ENCODE results near the gene NCBP1.

Gene NCBP1

GRCh38 chr9:97722331-97722730 is 88.7 kb downstream of the NCBP1 start:
- TF ChIP-seq CTCF (IDR thresholded peaks at IDR 0.05; ENCODE audit: insufficient read depth, missing control alignments), result no peak
- FAIRE-seq (no peak), DNase-seq (ENCODE audit: insufficient read length, low spot score) (no peak)

Measured in D721Med (cell line).